ENCODE results near the gene BCAS1. TPM values are rescaled to one million over a fixed set of nuclear protein-coding genes. Genes with fewer than 3 reads are reported as not detected.

The BCAS1 gene
- total RNA-seq, 2 experiments from 2014 or later, result 0.06 to 0.10 TPM

DNA sequence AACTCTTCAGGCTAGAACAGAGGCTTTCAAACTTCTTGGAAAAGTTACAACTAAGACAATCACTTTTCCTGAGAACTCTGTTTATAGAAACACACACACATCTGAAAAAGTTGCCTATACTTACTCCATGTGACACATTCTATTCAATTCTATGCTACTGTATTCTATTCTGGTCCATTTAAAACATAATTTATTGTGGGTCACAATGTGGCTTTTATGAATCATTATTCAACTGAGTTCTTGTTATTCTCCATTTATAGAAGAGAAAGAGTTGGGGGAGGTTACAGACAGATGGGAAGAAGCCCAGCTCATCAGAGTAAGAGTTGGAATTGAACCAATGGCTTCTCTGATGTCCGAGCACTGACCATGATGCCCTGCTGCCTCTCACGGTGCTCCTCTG is 21.6 kb upstream of the BCAS1 start:
- no peak overlapping the region for H3K4me3 Mint-ChIP-seq
- no peak overlapping the region for H3K27ac Mint-ChIP-seq
- H3K36me3 Mint-ChIP-seq, result no peaks in the 10 kb centered on the region
- H3K27me3 Mint-ChIP-seq, result no peaks in the 10 kb centered on the region
- no peaks in the 10 kb centered on the region for H3K9me3 Mint-ChIP-seq
- peaks cover 4% of the 10 kb centered on the region for H3K4me1 Mint-ChIP-seq
- no peak for DNase-seq

DNA sequence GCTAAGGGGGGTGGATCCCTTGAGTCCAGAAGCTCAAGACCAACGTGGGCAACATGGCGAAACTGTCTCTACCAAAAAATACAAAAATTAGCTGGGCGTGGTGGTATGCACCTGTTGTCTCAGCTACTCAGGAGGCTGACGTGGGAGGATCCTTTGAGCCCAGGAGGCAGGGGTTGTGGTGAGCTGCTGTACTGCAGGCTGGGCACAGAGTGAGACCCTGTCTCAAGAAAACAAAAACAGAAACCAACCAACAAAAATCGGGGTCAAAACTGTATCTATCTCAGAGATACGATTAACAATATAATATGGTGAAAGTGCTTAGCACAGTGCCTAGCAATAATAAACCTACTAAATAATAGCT is 20.7 kb upstream of the BCAS1 start:
- H3K9me3 Mint-ChIP-seq, result no peaks in the 10 kb centered on the region
- no peaks in the 10 kb centered on the region for H3K36me3 Mint-ChIP-seq
- H3K27ac Mint-ChIP-seq, result no peak overlapping the region

DNA sequence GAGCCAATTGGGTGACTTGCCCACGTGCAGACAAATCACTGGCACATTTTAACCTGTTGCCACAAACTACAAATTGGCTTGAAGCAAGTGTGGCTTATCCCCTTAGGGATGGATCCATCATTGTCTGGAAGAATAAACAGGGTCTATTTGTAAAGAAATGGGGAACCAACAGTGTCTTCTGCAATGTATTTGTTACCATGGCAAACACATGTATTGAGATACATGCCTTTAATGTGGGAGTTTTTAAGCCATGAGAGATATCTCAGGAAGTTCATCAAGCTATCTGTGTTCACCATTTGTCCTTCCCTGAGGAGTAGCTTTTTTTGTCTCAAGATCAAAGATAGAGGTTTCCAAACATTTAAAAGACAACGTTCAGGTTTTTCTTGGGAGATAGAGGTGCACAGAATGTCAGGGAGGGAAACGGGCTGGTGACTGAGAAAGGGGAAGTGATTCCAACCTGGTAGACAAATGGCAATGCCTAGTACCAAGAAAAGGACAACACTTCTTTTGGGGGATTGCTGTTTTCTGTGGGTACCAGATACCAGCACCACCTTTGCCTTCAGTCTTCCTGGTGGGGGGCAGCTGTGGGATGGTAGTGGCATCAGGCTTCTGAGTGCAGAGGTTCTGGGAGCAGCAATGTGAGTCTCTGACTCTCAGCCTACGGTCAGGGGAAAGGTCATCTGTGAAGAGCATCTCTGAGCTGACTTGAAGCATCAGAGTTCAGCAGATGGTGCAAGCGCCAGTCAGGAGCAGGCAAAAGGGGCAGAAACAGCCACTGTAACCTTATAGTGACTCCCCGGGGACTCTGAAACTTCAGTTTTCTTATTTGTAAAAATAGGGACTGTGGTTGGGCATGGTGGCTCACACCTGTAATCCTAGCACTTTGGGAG is 20.1 kb upstream of the BCAS1 start:
- no peak for DNase-seq
- Mint-ChIP-seq H3K27me3 (no peaks in the 10 kb centered on the region), H3K36me3 (no peaks in the 10 kb centered on the region), H3K4me1 (peaks cover 2% of the 10 kb centered on the region), H3K4me3 (no peak overlapping the region), H3K9me3 (no peaks in the 10 kb centered on the region), H3K27ac (no peak overlapping the region)

More for the DNA sequence above, 20.7 kb upstream of the BCAS1 start:
- Mint-ChIP-seq H3K4me3 (no peak overlapping the region), H3K27me3 (no peaks in the 10 kb centered on the region), H3K4me1 (peaks cover 2% of the 10 kb centered on the region)
- no peak for DNase-seq

DNA sequence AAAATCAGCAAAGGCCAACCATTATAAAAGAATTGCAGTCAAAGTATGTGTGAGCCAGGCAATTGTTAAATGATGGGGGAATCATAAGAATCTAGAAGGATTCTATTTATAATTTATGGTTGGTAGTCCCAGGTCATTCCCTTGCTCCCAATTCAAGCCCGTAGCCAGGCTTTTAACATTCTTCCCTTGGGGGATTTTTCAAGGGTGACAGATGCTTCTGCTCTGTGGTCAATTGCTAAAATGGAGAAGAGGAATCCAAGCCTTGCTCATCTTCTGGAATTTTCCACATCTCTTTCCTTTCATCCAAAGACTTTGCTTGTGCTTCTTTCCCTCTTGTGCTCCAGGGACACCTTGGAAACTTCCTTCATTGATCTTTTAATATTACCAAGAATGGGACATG is 18.0 kb upstream of the BCAS1 start:
- H3K4me1 Mint-ChIP-seq, result peaks cover 2% of the 10 kb centered on the region
- no peaks in the 10 kb centered on the region for H3K27me3 Mint-ChIP-seq
- no peak overlapping the region for H3K4me3 Mint-ChIP-seq
- no peak overlapping the region for H3K27ac Mint-ChIP-seq
- no peak for DNase-seq
- H3K9me3 Mint-ChIP-seq, result no peaks in the 10 kb centered on the region
- no peaks in the 10 kb centered on the region for H3K36me3 Mint-ChIP-seq

DNA sequence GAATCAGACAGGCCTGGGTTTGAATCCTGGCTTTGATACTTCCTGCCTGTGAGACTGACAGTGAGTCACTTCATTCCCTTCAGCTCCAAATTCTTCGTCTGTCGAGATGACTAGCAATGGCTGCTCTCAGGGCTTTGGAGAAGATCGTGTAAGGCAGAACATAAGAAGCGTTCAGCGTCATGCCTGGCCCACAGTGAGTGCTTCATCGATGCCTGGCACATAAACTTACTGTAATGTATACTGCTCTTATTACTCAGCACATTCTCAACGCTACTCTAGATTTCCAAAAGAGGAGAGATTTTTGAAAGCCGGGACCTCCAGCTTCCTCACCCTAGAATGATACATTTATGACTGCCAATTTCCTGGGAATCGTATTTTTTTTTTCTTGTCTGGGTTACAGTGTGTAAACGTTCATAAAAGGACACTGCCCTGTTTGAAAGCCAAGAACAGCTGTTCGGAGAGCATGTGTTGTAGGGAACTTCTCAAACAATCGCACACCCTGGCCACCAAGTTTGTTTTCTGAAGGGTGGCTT is 16.2 kb upstream of the BCAS1 start:
- Mint-ChIP-seq H3K4me1 (peaks cover 4% of the 10 kb centered on the region), H3K9me3 (no peaks in the 10 kb centered on the region), H3K27me3 (no peaks in the 10 kb centered on the region), H3K4me3 (no peak overlapping the region), H3K36me3 (no peaks in the 10 kb centered on the region), H3K27ac (no peak overlapping the region)
- no peak for DNase-seq

DNA sequence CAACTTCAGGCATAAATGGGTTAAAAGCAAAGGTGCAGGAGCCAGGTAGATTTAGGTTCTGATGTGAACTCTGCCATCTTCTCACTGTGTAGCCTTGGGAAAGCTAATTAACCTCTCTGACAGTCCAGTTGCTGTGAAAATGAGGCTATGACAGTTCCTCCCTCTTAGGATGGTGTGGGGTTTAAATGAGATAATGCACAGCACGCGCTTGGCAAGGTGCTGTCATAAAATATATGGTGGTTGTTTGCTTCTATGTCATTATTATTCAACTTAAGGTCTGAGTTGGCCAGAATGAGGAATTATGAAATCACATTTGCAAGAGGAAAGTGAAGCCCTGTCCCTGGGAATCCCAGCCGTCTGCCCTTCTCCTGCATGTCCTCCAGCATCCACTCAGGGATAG is 15.5 kb upstream of the BCAS1 start:
- DNase-seq, result no peak
- Mint-ChIP-seq H3K36me3 (no peaks in the 10 kb centered on the region), H3K9me3 (no peaks in the 10 kb centered on the region)

DNA sequence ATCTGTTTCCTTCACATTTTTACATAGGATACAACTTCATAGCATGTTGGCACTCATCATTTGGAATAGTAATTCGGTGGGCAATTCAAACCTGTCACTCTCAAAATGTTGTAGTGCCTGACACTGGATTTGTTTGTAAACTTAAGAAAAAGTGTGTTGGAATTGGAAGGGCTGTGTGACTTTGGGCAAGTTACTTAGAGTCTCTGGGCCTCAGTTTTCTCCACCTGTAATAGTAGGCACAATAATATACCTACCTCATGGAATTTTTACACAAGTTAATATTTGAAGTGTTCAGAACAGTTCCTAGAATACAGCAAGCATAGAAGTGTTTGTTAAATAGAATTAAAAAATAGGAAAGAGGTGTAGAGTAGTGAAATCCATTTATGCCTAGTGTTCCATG is 15.0 kb upstream of the BCAS1 start:
- no peaks in the 10 kb centered on the region for H3K9me3 Mint-ChIP-seq
- no peak overlapping the region for H3K27ac Mint-ChIP-seq
- H3K4me3 Mint-ChIP-seq, result no peak overlapping the region
- H3K27me3 Mint-ChIP-seq, result no peaks in the 10 kb centered on the region
- no peaks in the 10 kb centered on the region for H3K36me3 Mint-ChIP-seq
- H3K4me1 Mint-ChIP-seq, result peaks cover 8% of the 10 kb centered on the region
- no peak for DNase-seq

More for the DNA sequence above, 15.5 kb upstream of the BCAS1 start:
- H3K4me1 Mint-ChIP-seq, result peaks cover 6% of the 10 kb centered on the region
- H3K4me3 Mint-ChIP-seq, result no peak overlapping the region
- H3K27me3 Mint-ChIP-seq, result no peaks in the 10 kb centered on the region
- no peak overlapping the region for H3K27ac Mint-ChIP-seq

DNA sequence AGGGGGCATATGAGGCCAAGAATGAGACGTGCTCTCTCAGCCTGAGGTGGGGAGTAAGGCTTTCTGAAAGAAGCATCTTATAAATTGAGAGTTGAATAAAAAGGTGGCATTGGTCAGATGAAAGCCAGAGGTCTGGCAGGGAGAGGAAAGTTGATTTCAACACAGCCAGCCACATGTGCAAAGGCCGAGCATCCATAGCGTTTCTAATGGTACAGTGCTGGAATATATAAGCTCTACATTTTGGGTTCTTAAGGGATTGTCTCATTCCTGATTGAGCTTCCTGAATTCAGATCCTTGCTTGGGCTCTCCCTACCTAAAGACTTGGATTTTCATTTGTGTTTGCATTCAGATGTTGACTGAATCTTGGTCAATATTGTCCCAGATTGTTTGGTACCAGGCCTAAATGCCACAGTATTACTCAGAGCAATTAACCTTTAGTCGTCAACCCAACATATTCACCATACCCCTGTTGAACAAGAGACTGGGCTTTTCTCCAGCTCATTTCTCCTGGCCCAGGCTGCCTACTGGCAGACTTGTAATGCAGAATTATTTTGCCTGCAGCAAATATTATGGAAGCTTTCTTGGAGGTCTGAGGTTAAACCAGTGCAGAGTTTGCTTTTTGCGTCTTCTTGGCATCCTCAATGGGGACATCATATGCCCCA is 14.5 kb upstream of the BCAS1 start:
- no peak overlapping the region for H3K27ac Mint-ChIP-seq
- H3K27me3 Mint-ChIP-seq, result no peaks in the 10 kb centered on the region
- no peaks in the 10 kb centered on the region for H3K9me3 Mint-ChIP-seq
- peaks cover 10% of the 10 kb centered on the region for H3K4me1 Mint-ChIP-seq
- H3K4me3 Mint-ChIP-seq, result no peak overlapping the region
- H3K36me3 Mint-ChIP-seq, result no peaks in the 10 kb centered on the region
- DNase-seq, result no peak

DNA sequence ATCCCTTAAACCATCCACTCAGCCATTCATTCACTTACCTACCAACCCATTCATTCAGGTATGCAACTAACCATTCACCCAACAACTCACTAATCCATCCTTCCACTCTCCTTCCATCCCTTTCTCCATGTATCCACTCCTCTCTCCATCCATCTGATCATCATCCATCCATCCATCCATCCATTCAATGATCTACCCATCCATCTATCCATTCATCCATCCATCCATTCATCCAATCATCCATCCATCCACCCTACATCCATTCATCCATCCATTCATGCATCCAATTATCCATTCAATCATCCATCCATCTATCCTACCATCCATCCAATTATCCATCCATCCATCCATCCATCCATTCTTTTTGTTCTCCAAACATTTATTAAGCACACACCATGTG is 13.8 kb upstream of the BCAS1 start:
- Mint-ChIP-seq H3K36me3 (peaks cover under 1% of the 10 kb centered on the region), H3K4me1 (peaks cover 12% of the 10 kb centered on the region), H3K27me3 (no peaks in the 10 kb centered on the region), H3K4me3 (no peak overlapping the region), H3K9me3 (peaks cover under 1% of the 10 kb centered on the region), H3K27ac (no peak overlapping the region)
- DNase-seq, result no peak

DNA sequence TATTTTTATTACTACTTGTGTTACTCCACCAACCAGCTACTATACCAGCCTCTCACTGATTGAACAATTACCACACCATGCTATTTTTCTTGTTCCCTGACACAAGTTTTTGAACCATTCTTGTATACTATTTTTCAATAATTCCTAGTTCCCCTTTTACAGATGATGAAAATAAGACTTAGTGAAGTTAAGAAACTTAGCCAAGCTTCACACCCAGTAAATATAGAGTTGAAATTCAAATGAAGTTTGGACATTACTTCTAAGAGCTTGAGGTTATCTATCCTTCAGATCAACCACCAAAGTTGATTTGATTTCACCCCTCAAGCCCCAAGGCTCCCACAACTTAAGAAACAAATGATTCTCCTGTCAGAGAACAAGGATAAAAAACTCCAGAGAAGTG is 13.1 kb upstream of the BCAS1 start:
- DNase-seq, result no peak
- Mint-ChIP-seq H3K36me3 (peaks cover 3% of the 10 kb centered on the region), H3K9me3 (peaks cover 4% of the 10 kb centered on the region), H3K27ac (no peak overlapping the region), H3K27me3 (no peaks in the 10 kb centered on the region), H3K4me3 (no peak overlapping the region), H3K4me1 (peaks cover 19% of the 10 kb centered on the region)

DNA sequence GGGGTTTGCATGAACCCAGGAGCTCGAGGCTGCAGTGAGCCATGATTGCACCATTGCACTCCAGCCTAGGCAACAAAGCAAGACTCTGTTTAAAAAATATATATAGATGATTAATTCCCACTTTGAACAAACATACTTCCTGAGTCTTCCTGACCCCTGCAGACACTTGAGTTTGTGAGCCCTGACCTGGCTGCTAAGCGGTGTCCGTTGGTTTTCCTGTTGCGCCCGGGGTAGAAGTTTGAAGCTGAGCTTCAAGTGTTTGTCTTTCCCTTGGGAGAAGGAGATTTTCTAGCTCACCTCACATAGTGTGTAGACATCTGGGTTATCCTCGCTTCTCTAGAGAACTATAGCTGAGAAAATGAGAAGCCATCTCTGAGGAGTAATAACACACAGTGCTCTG is 11.7 kb upstream of the BCAS1 start:
- Mint-ChIP-seq H3K4me3 (no peak overlapping the region), H3K27ac (no peak overlapping the region)
- no peak for DNase-seq

DNA sequence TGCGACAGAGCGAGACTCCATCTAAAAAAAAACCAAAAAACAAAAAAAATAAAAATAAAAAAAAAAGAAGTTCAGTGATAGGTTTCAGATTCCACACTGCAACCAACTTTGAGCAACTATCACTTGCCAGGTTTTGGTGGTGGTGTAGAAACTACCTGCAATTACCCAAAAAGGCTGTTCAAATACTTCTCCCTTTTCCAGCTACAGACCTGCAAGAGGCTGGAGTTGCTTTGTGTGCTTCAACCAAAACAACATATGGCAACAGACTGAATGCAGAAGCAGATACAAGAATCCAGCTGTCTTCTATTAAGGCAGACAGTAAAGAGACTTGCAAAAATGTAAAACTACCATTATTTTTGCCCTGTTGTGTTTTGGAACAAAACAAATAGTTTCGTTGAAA is 9.3 kb upstream of the BCAS1 start:
- H3K9me3 Mint-ChIP-seq, result peaks cover 8% of the 10 kb centered on the region
- peaks cover 4% of the 10 kb centered on the region for H3K36me3 Mint-ChIP-seq
- peaks cover 28% of the 10 kb centered on the region for H3K4me1 Mint-ChIP-seq
- H3K27ac Mint-ChIP-seq, result no peak overlapping the region
- H3K27me3 Mint-ChIP-seq, result no peaks in the 10 kb centered on the region
- DNase-seq, result no peak
- H3K4me3 Mint-ChIP-seq, result no peak overlapping the region

More for the DNA sequence above, 11.7 kb upstream of the BCAS1 start:
- no peaks in the 10 kb centered on the region for H3K27me3 Mint-ChIP-seq
- peaks cover 4% of the 10 kb centered on the region for H3K36me3 Mint-ChIP-seq
- H3K9me3 Mint-ChIP-seq, result peaks cover 8% of the 10 kb centered on the region
- peaks cover 26% of the 10 kb centered on the region for H3K4me1 Mint-ChIP-seq

DNA sequence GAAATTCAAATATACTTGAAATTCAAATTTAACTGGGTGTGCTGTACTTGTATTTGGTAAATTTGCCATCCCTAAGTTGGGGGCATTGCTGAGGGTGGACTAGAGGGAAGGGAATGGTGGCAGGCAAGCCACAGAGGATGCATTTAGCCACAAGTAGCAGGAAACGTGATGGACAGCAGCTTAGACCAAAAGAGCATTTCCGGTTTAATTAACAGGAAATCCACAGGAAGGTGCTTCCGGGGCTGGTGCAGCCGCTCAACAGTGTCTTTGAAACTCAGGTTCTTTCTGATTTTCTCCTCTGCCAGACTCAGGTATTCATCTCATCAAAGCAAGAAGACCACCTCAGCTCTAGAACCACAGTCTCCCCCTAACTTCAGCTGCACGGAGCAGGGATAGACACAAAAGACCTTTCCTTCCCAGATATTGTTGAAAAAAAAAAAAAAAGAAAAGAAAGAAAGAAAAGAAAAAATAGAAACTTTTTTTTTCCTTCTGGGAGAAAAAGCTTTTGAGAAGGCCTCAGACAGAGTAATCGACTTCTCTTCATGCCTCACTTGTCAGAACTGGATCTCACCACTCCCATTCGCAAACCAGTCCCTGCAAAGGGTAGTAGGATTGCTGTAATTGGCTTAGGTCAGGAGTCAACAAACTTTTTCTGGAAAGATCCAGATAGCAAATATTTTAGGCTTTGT is 8.0 kb upstream of the BCAS1 start:
- peak overlapping the region; percentile 57 for H3K4me3 Mint-ChIP-seq

DNA sequence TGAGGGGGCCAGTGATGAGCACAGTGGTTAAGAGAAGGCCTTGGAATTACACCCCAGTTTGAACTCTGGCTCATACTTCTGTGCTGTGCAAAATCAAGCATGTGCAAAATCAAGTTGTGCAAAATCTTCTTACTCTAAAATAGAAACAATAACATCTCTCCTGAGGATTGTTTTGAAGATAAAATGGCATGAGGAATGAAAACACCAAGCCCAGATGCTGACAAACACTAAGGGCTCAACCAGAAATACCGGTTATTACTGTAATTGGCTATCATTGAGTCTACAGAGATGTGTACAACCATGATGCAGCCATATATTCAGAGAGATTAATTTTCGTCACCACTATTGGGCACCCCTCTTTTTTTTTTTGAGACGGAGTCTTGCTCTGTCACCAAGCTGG is 5.9 kb upstream of the BCAS1 start:
- no peaks in the 10 kb centered on the region for H3K27me3 Mint-ChIP-seq
- no peak overlapping the region for H3K27ac Mint-ChIP-seq
- peaks cover 4% of the 10 kb centered on the region for H3K36me3 Mint-ChIP-seq
- no peak overlapping the region for H3K4me3 Mint-ChIP-seq
- peaks cover 8% of the 10 kb centered on the region for H3K9me3 Mint-ChIP-seq
- H3K4me1 Mint-ChIP-seq, result peaks cover 24% of the 10 kb centered on the region
- no peak for DNase-seq

More for the DNA sequence above, 8.0 kb upstream of the BCAS1 start:
- Mint-ChIP-seq H3K27ac (peak overlapping the region; percentile 89), H3K27me3 (no peaks in the 10 kb centered on the region), H3K9me3 (peaks cover 8% of the 10 kb centered on the region), H3K4me1 (peaks cover 28% of the 10 kb centered on the region), H3K36me3 (peaks cover 4% of the 10 kb centered on the region)
- peak; percentile 19 for DNase-seq

DNA sequence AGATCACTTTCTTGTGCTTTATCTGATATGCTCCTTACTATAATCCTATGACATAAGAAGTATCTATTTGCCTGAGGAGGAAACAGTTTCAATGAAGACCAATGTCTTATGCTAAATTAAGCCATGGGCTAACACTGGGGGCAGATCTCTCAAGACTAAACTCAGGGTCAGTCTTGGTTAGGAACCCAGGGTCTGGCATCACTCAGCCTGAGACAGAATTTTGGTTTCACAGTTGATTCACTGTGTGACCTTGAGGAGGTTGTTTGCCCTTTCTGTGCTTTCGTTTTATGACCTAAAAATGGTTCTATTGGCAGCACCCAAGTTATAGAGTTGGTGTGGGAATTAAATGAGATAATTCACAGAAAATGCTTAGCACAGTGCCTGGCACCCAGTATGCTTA is 4.9 kb upstream of the BCAS1 start:
- Mint-ChIP-seq H3K9me3 (peaks cover 8% of the 10 kb centered on the region), H3K27ac (no peak overlapping the region), H3K27me3 (no peaks in the 10 kb centered on the region), H3K4me1 (peaks cover 19% of the 10 kb centered on the region), H3K4me3 (no peak overlapping the region), H3K36me3 (peaks cover 4% of the 10 kb centered on the region)
- DNase-seq, result no peak
